T-helper 1 cell treated with Interleukin-12 subunit alpha and Interleukin-12 subunit beta and Interleukin-4 antibody, amounts not matched to agents 30 ng/mL and 1 ng/mL, for 36 hours (primary cell): Measurements from ENCODE around the gene ZNF200. TPM values are rescaled to one million over a fixed set of nuclear protein-coding genes. Genes with fewer than 3 reads are reported as not detected.
"Not testable (repeated sequence)": the region's sequence is repeated elsewhere in the genome, so short reads cannot be mapped to it uniquely, and the experiment has no call there.

Source experiments
- intact Hi-C: fragments of 100-400 bp; cut with micrococcal nuclease; formaldehyde crosslinking; loops from one replicate; pipeline ENCODE4 v1.15.1; 2024
- total RNA-seq: library from RNA; stranded (reverse); gene quantifications from 2 replicates; pipeline ENCODE4 v1.2.3, GENCODE V29; 2022

Gene ZNF200
- total RNA-seq, 1 donor from 2014 or later = 19.6 TPM

DNA sequence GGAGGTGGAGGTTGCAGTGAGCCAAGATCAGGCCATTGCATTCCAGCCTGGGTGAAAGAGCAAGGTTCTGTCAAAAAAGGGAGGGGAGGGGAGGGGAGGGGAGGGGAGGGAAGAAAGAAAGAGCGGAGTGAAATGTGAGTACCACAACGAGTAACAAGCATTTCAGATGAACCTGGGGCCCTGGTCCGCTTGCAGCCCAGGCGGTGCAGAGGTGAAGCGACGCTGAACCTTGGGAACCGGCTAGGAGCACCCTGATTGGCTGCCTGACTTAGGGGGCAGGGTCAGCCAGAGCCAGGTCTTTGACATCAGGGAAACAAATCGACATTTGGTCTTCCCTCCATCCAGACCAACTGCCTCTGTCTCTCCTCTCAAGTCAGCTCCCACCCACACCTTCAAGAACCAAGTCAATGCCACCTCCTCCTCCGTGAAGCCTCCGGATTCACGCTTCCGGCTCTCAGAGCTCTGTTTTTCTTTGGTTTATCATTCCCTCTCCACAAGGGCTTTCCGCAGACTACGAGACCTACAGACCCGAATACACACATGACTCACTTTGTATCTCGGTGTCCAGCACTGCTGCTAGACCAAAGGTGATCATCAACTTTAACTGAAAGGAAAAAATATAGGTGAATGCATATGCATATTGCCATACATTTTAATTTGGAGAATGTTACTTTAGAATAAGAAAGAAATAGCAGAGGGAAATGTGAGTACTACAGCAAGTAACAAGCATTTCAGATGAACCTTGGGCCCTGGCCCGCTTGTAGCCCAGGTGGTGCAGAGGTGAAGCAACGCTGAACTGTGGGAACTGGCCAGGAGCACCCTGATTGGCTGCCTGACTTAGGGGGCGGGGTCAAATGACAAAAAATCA lies 27.6 kb downstream of the ZNF200 start:
- intact Hi-C loops = no loop called here

DNA sequence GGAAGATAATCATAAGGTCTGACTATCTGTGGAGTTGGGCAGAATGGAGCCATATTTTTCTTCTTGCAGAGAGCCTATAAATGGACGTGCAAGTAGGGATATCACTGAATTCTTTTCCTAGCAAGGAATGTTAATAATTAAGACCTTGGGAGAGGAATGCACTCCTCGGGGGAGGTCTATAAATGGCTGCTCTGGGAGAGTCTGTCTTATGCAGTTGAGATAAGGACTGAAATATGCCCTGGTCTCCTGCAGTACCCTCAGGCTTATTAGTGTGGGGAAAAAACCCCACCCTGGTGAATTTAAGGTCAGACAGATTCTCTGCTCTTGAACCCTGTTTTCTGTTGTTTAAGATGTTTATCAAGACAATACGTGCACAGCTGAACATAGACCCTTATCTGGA lies 29.0 kb downstream of the ZNF200 start:
- intact Hi-C loops = not testable (repeated sequence)

DNA sequence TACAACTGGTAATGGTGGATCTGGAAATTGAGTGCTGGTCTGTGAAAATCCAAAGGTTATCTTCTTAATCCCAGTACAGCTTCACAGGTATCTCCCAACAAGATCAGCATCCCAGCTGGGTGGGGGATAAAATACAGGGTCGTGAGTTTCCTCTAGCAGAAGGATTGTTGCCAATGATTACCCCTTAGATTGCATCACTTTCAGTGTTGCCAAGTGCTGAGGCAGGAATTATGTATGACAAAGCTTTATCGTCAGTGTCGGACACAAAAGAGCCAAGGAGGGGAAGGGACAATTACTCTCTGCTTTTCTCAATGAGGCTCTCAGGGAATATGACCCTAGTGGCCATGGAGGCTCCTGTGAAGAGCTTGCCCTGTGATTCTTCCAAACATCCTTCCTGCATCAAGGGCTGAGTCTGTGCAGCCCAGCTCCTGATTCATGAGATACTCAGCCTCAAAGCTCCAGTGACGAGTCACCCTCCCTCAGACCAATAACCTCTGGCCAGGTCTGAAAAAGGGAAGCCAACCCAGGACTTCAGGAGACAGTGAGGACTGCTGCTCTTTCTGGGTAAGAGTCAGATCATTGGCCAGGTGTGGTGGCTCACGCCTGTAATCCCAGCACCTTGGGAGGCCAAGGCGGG lies 31.9 kb downstream of the ZNF200 start:
- intact Hi-C loops = no loop called here

DNA sequence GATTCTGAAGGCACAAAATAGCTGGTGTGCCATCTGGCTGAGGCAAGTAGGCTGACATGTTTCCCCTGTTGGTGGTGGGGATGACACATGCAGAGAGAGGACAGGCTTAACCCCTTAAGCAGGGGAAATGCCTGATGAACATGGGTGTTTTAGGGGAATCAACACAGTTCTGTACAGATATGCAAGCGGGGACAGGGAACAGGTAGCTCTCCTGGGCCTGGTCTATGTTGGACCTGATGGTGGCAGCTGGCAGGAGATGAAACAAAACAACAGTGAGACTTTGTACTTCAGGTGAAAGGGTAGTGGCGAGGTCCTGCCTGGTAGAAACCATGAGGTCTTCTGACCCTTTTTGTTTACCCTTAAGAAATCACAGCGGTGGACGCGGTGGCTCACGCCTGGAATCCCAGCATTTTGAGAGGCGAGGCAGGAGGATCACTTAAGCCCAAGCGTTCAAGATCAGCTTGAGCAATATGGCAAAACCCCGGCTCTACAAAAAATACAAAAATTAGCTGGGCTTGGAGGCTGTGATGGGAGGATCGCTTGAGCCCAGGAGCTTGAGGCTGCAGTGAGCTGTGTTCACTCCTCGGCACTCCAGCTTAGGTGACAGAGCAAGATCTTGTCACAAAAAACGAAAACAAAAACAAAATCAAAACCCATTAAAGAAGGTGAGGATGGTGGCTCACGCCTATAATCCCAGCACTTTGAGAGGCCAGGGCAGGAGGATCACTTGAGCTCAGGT lies 36.5 kb downstream of the ZNF200 start:
- intact Hi-C loops = no loop called here

DNA sequence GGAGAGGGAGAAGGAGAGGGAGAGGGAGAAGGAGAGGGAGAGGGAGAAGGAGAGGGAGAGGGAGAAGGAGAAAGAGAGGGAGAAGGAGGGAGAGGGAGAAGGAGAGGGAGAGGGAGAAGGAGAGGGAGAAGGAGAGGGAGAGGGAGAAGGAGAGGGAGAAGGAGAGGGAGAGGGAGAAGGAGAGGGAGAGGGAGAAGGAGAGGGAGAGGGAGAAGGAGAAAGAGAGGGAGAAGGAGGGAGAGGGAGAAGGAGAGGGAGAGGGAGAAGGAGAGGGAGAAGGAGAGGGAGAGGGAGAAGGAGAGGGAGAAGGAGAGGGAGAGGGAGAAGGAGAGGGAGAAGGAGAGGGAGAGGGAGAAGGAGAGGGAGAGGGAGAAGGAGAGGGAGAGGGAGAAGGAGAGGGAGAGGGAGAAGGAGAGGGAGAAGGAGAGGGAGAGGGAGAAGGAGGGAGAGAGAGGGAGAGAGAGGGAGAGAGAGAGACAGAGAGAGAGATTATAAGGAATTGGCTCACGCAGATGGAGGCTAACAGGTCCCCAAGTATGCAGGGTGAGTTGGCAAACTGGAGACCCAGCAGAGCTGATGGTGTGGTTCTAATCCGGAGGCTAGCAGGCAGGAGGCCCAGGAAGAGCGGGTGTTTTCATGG lies 37.1 kb downstream of the ZNF200 start:
- intact Hi-C loops = not testable (repeated sequence)

DNA sequence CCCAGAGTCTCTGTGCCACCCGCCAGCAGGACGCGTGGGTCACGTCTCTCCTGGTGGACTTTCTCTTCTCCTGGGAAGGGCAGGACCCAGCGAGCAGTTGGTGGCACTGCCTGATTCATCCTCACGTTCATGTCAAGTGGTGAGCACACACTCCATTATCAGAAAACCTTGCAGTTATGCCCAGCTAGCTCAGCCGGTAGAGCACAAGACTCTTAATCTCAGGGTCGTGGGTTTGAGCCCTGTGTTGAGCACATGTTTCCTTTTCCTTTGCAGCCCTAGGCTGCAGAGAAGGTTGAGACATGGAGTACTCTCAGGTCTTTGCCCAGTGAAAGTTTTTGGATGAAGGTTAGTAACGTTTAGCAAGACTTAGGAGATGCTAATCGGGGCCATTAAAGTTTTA lies 39.0 kb downstream of the ZNF200 start:
- intact Hi-C loops = no loop called here

DNA sequence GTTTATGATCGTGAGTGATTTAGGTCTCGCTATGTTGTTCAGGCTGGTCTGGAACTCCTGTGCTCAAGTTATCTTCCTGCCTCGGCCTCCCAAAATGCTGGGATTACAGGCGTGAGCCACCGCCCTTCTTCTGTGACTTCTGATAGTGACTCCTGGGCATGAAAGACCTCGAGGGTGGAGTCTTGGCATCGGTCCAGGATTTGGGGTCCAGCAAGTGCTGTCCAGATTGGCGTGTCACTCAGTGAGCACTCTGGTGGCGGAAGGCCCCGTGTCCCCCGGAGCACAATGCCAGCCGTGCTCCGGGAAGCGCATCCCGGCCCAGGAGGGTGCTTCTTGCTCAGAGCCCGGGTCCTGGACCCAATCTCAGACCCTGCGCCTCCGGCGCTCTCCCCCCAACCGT lies 40.2 kb downstream of the ZNF200 start:
- intact Hi-C loops = no loop called here

DNA sequence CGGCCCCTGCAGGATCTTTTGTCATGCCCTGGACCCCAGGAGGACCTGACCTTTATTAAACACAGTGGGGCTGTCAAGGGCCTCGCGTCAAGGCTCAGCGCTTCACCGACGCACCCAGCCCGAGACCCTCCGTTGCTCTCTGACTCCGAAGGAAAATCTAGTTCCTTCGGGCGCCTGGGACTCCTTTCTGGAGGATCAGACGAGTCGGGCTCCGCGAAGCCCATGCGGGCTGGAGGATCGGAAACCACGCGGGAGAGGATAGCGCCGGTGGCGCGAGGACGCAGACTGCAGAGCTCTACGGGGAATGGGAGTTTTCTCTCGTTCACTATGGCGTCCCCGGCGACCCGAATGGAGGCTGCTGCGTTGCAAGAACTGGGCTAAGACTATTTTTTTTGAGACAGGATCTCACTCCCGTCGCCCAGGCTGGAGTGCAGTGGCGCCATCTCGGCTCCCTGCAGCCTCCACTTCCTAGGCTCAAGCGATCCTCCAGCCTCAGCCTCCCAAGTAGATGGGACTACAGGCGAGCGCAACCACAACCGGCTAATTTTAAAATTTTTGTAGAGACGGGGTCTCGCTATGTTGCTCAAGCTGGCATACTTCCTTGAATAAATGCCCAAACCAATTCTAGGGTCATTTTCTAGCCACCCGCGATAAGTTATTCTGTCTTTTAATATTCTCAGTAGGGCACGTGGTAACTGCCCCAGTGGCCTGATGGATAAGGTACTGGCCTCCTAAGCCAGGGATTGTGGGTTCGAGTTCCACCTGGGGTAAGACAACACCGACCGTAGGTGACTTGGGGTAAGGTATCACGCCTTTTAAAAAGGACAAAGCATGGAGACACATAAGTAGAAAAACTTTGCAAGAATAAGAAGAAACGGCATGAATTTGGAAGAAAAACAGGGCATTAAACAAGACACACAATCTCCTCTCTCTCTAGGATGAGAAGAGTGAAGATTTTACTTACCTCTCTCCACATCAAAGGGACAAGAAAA lies 41.4 kb downstream of the ZNF200 start:
- intact Hi-C loops = no loop called here

DNA sequence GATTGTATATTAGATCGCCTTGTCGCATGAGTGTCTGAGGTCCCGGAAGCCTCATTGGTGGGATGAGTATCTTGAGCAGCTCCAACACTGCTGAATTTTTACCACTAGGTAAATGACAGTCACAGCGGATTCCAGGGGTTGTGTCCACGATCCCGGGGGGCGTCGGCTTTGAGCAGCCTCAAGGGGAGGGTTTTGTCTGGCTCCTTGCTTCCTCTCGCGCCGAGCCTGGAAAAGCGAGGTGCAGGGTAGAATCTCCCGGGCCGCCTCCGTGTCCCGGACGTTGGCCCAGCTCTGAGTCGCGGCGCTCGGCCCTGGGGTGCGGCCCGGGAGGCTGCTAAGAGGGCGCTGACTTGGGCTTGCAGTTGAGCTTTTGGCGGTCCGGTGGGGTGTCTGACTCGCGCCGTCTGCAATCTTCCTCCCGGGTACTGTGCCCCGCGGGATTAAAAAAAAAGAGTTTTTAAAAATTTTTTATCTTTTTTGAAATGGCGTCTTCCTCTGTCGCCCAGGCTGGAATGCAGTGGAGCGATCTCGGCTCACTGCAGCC lies 42.4 kb downstream of the ZNF200 start:
- intact Hi-C loops = no loop called here

DNA sequence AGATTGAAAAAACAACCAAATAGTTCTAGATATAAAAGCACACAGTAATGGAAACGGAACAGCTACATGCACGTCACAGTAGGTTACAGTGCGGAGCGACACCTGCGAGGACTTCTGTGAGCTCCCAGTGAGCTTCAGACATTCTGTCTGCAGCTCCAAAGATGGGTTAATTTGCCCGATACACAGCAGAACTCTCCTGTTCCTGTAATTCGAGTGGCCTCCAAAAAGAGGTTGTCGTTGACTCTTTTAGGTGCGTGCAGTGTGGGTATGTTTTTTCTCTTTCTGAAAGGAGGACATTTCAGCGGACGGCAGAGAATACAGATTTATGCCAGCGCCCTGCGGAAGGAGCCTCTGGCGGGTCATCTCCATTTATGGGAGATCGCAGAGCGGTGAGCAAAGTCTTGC lies 44.0 kb downstream of the ZNF200 start:
- intact Hi-C loops = no loop called here

DNA sequence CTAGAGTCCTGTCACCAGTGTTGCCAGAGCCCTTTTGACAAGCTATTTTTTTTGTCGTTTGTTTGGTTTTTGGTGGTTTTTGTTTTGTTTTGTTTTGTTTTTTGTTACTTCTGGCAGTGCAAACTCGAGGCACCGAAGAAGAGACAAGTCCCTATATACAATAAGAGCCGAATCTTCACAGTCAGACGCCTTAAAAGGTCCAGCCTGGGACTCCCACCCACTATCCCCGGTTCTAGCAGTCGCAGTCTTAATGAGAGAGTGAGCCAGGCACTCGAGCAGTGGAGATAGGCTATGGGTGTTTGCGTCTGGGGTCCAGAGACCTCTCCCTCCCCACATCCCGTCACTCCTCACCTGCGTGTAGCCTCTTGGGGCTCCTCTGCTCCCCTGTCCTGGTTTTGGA lies 45.1 kb downstream of the ZNF200 start:
- intact Hi-C loops = loop anchor here (2.0 to 10.0 kb wide), 5 partner anchors 47 to 242 kb away; partner anchors contain the start of genes ZNF200 and ZNF263

DNA sequence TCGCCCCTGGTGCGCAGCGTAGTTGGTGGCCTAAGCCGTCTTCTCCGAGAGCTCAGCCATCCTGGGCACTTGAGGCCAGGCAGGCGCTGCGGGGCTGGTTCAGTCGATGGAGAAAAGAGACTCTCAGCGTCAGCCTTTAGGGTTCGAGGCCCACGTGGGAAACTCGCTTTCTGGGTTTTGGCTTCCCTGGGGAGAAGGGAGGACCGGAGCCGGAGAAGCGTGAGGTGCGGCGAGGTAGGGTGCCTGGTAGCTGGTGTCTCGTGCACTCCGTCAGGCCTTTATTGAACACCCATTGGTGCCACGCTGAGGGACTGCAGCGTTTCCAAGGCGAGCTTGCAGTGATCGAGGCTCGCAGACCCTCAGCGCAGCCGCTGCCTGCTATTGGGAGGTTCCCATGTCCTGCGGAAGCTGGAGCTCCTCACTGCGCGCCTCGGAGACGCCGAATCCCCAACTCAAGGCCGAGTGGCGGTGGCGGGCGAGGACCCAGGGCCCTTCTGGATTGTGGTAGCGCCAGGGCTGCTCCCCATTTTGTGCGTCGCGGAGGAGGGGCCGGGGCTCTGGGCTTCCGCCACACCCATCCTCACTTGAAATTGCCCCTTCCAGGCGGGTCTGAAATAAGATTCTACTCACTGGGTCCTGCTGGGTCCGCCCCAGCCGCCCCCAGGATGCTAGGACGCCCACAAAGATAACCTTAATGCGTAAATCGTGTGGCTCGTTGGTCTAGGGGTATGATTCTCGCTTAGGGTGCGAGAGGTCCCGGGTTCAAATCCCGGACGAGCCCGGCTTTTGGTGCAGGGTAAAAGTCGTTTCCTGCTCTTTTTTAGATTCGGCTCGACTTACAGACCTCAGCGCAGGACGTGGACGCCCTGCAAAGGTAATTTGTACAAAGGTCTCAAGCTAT lies 45.8 kb downstream of the ZNF200 start:
- intact Hi-C loops = loop anchor here (2.0 to 10.0 kb wide), 5 partner anchors 48 to 243 kb away; partner anchors contain the start of genes ZNF200 and ZNF263

DNA sequence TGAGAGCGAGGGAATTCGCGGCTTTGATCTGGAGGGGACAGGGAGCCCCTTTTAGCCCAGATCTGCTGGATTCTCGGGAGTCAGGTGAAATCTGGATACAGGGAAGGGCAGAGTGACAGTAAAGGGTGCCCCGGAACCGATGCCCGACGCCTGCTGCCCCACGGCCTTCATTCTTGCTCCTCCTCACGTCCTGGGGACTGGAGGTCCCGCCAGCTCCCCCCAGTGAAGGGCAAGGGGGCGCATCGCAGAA lies 46.4 kb downstream of the ZNF200 start:
- intact Hi-C loops = loop anchor here (2.0 to 10.0 kb wide), 5 partner anchors 49 to 244 kb away; partner anchors contain the start of genes ZNF200 and ZNF263

DNA sequence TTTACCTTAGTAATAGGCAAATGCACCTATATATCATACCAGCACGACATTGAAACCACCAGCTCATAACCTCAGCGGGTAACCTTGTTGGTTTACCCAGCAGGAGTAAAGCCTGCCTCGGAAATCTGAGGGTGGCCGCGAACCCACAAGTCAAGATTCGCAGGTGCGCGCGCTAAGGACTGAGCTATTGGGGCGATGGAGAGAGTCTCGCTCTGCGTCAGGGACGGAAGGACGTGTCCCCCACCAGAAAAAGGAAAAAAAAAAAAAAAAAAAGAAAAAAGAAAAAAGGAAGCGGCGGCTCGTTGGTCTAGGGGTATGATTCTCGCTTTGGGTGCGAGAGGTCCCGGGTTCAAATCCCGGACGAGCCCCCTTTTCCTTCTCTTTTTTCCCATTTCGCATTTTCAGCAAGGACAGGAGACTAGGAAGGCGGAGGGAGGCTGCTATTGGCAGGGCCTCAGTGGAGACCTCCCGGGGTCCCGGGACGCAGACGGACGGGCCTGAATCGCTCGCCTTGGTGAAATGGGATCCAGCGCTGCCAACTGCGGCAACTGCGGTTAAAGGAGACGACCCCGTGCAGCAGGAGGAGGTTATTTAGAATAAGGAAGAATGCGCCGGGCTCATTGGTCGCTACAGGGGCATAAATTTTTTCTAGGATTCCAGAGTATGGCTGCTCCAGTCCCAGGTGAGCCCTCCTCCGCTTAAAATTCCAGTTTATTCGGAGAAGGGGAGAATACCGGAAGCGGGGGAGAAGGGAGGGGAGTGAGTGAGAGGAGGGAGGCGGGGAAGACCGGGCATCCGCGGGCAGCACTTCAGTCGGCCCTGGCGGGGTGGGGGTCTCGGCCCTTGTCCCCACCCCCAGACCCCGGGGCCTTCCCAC lies 46.9 kb downstream of the ZNF200 start, which contains the start of gene OR1F1:
Gene OR1F1 (plus strand): TSS at position 407 of the 877 bp plus-strand sequence.
- intact Hi-C loops = loop anchor here (2.0 to 10.0 kb wide), 6 partner anchors 17 to 244 kb away; partner anchors contain the start of genes ZNF200 and ZNF263

DNA sequence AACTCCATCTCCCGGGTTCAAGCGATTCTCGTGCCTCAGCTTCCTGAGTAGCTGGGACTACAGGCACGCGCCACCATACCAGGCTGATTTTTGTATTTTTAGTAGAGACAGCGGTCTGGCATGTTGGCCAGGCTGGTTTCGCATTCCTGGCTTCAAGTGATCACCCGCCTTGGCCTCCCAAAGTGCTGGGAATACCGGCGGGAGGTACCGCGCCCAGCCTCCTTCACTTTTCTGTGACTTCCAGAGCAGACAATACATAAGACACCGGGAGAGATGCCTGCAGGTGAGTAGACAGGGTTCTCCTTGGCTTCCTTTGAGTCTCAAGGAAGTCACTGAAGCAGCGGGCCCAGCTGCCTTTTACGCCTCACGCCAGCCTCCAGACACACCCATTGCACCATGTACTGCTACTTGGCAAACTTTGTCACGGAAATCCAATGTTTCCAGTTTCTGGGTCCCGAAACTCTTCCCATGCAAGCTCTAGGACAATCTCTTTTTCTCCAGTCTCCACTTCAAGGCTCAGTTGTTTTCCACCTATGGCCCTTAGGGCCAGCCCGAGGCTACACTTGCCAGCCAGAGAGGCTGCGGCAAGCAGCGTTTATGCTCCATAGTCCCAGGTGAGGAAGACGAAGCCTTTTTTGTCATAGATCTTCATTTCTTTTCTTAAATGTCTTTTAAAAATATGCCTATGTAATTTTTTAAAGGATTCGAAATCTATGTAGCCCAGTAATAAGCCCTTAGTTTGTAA lies 47.8 kb downstream of the ZNF200 start:
- intact Hi-C loops = loop anchor here (2.0 to 10.0 kb wide), 5 partner anchors 16 to 245 kb away; partner anchors contain the start of gene ZNF200

DNA sequence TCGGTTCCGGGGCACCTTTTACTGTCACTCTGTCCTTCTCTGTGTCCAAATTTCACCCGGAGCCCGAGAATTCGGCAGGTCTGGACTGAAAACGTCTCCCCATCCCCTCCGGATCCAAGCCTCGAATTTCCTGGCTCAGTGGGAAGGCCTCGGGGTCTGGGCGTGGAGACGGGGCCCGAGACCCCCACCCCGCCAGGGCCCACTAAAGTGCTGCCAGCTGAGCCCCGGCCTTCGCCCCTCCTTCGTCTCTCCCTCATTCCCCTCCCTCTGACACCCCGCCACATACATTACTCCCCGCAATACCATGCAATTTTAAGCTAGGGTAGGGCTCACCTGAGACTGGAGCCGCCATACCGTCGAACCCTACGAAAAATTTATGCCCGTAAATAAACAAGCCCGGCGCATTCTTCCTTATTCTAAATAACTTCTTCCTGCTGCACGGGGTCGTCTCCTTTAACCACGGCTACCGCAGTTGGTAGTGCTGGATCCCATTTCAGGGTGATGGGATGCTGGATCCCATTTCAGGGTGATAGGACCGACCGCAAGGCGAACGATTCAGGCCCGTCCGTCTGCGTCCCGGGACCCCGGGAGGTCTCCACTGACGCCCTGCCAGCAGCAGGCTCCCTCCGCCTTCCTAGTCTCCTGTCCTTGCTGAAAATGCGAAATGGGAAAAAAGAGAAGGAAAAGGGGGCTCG lies 51.4 kb downstream of the ZNF200 start:
- intact Hi-C loops = loop anchor here (2.0 to 10.0 kb wide), 3 partner anchors 33 to 181 kb away; partner anchors contain the start of genes TIGD7 and ZNF75A
